KMS-11 (cell line): Measurements from ENCODE around the gene SEPTIN2.

ENCODE experiments used
- H2AFZ ChIP-seq: fragments of 200-600 bp; sonication (generic); 2 replicates; pipeline ENCODE4 v1.6.1; 2016; ENCODE audit warnings: antibody characterized with exemption, mixed run types, low read depth
- H3K27ac ChIP-seq: fragments of 200-600 bp; sonication (generic); 2 replicates; pipeline ENCODE4 v1.6.1; 2016; ENCODE audit warnings: mild to moderate bottlenecking, mixed run types
- H3K27me3 ChIP-seq: fragments of 200-600 bp; sonication (generic); 2 replicates; pipeline ENCODE4 v1.6.1; 2017; ENCODE audit warnings: mild to moderate bottlenecking, low read depth, mixed run types, moderate library complexity; ENCODE audit not compliant: insufficient read depth
- H3K36me3 ChIP-seq: fragments of 200-600 bp; sonication (generic); 2 replicates; pipeline ENCODE4 v1.6.1; 2017; ENCODE audit warnings: mild to moderate bottlenecking, mixed run types; ENCODE audit not compliant: insufficient read depth
- H3K4me1 ChIP-seq: fragments of 200-600 bp; sonication (generic); 2 replicates; pipeline ENCODE4 v1.6.1; 2016; ENCODE audit warnings: mild to moderate bottlenecking, low read depth, mixed run types; ENCODE audit not compliant: poor library complexity, severe bottlenecking
- H3K4me2 ChIP-seq: fragments of 200-600 bp; sonication (generic); 2 replicates; pipeline ENCODE4 v1.7.0; 2016; ENCODE audit warnings: mild to moderate bottlenecking, mixed run types
- H3K4me3 ChIP-seq: fragments of 200-600 bp; sonication (generic); IDR thresholded peaks from 2 replicates; pipeline ENCODE4 v1.6.1; 2017; ENCODE audit warnings: low read depth, low read length, mixed read lengths; ENCODE audit not compliant: insufficient read depth
- H3K79me2 ChIP-seq: fragments of 200-600 bp; sonication (generic); 2 replicates; pipeline ENCODE4 v1.6.1; 2016; ENCODE audit warnings: low read depth, mixed run types; ENCODE audit not compliant: insufficient read depth
- H3K9ac ChIP-seq: fragments of 200-600 bp; sonication (generic); 2 replicates; pipeline ENCODE4 v1.6.1; 2016; ENCODE audit warnings: mild to moderate bottlenecking, mixed run types
- H4K20me1 ChIP-seq: fragments of 200-600 bp; sonication (generic); 2 replicates; pipeline ENCODE4 v1.6.1; 2016; ENCODE audit warnings: mild to moderate bottlenecking, mixed run types; ENCODE audit not compliant: insufficient read depth
- TF ChIP-seq, protein P1 (sequence below): fragments of 200-600 bp; sonication (generic); conservative IDR thresholded peaks from 2 replicates; pipeline ENCODE4 v1.6.1; 2017; ENCODE audit warnings: low read depth, mild to moderate bottlenecking, antibody characterized with exemption, low read length, moderate library complexity, mixed read lengths

The SEPTIN2 gene

DNA sequence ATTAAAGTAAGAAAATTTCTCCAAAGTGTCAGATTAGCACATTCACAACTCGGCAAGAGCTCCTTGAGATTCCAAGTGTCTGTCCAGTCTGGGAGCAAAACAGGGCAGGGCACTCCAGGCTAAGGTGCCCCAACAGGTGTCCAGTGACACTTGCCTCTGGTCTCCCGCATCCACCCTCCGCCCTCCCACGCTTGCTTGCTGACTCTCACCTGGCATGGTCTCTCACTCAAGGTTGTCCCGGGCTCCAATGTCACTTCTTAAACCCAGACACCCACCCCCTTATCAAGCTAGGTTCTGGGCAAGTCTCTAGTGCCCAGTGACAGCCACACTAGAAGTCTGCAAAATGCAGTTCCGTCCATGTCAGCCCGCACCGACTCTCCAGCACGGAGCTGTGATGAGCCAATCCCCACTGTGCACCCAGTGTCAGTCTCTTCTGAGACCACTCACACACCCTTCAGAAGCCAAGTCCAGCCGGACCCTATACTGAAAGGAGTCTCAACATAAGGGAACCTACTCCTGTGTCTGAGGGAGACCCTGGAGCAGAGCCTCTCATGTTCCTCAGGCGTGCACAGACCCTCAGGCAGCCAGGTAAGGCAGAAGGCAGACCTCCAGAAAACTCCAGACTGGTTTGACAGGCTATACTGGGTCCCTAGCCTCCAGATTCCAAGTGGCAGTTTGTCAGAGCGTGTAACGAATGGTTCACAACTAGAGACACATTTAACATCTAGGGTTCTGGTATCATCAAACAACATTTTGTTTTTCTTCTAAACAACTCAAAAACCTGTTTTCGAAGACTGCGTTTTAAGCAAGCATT is 45.8 kb upstream of the SEPTIN2 start:
- no peaks in the 10 kb centered on the region for H3K27me3 ChIP-seq
- H3K9ac ChIP-seq = no peak overlapping the region
- H3K4me3 ChIP-seq = no peak overlapping the region
- H3K27ac ChIP-seq = no peak overlapping the region
- peaks cover 29% of the 10 kb centered on the region for H3K4me1 ChIP-seq
- no peaks in the 10 kb centered on the region; the same call in 1 of the 2 replicates for H4K20me1 ChIP-seq
- 0 out of 2 replicates have a peak, but pooled peaks cover 8% of the 10 kb centered on the region for H3K36me3 ChIP-seq
- no peak overlapping the region for H2AFZ ChIP-seq
- TF ChIP-seq, protein P1, sequence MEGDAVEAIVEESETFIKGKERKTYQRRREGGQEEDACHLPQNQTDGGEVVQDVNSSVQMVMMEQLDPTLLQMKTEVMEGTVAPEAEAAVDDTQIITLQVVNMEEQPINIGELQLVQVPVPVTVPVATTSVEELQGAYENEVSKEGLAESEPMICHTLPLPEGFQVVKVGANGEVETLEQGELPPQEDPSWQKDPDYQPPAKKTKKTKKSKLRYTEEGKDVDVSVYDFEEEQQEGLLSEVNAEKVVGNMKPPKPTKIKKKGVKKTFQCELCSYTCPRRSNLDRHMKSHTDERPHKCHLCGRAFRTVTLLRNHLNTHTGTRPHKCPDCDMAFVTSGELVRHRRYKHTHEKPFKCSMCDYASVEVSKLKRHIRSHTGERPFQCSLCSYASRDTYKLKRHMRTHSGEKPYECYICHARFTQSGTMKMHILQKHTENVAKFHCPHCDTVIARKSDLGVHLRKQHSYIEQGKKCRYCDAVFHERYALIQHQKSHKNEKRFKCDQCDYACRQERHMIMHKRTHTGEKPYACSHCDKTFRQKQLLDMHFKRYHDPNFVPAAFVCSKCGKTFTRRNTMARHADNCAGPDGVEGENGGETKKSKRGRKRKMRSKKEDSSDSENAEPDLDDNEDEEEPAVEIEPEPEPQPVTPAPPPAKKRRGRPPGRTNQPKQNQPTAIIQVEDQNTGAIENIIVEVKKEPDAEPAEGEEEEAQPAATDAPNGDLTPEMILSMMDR = no peak
- H3K79me2 ChIP-seq = peaks cover 76% of the 10 kb centered on the region
- peak overlapping the region; percentile 43; the same call in 1 of the 2 replicates for H3K4me2 ChIP-seq

DNA sequence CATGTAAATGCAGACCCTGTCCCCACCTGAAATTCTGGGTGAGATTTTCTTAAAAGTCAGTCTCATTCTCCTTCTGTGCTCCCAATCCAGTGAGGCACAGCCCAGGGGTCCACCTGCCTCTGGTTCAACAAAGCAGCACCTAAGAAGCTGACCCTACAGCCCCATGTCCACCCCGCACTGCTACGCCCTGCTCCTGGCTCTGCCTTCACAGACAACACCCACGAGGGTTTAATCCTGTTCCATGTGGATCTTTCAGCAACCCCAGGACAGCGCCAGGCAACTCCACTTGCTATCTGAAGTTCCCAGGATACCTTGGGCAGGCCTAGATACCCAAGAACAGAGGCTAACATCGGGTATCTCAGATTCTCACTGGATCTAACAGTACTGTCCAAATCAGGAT is 45.2 kb upstream of the SEPTIN2 start:
- H3K27me3 ChIP-seq = no peaks in the 10 kb centered on the region
- no peak overlapping the region for H3K9ac ChIP-seq
- H4K20me1 ChIP-seq = no peaks in the 10 kb centered on the region; the same call in 1 of the 2 replicates
- TF ChIP-seq, protein P1 = no peak
- 0 out of 2 replicates have a peak, but pooled peaks cover 8% of the 10 kb centered on the region for H3K36me3 ChIP-seq
- H3K79me2 ChIP-seq = peaks cover 74% of the 10 kb centered on the region
- H2AFZ ChIP-seq = no peak overlapping the region
- peaks cover 29% of the 10 kb centered on the region for H3K4me1 ChIP-seq
- no peak overlapping the region for H3K4me3 ChIP-seq
- no peak overlapping the region for H3K27ac ChIP-seq
- H3K4me2 ChIP-seq = peak overlapping the region; percentile 43; the same call in 1 of the 2 replicates

DNA sequence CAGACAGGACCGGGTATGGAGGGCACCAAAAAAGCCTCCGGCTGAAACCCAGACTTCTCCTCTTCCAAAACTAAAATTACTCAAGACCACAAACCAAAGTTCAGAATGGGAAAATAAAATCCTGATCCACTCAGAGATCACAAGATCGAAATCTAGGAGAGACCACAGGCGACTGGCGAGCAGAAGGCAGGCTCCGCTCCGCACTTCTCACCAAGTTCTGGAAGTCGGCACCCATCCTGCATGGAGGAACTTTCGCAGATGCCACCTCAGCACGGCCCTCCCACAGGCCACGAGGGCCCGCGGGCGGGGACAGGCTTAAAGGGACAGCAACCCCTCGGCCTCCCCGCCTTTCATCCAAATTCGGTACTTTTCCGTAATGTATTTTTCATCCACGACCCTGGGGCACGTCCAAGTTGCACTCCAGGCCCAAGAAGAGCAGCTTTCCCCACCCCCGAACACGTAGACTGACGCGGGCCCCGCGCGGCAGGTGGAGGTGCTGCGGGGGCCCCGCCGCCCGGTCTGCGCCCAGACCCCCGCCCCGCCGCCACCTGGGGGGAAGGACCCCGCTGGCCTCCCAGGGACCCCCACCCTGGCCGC is 43.9 kb upstream of the SEPTIN2 start:
- Histone ChIP-seq H3K4me1 (peaks cover 29% of the 10 kb centered on the region), H3K79me2 (peaks cover 80% of the 10 kb centered on the region), H3K9ac (peak overlapping the region; percentile 92), H3K4me3 (peak overlapping the region; percentile 31), H3K27me3 (no peaks in the 10 kb centered on the region), H4K20me1 (no peaks in the 10 kb centered on the region; the same call in 1 of the 2 replicates), H2AFZ (peak overlapping the region; percentile 56), H3K27ac (peak overlapping the region; percentile 67), H3K4me2 (peak overlapping the region; percentile 43), H3K36me3 (0 out of 2 replicates have a peak, but pooled peaks cover 8% of the 10 kb centered on the region)
- TF ChIP-seq, protein P1 = no peak

DNA sequence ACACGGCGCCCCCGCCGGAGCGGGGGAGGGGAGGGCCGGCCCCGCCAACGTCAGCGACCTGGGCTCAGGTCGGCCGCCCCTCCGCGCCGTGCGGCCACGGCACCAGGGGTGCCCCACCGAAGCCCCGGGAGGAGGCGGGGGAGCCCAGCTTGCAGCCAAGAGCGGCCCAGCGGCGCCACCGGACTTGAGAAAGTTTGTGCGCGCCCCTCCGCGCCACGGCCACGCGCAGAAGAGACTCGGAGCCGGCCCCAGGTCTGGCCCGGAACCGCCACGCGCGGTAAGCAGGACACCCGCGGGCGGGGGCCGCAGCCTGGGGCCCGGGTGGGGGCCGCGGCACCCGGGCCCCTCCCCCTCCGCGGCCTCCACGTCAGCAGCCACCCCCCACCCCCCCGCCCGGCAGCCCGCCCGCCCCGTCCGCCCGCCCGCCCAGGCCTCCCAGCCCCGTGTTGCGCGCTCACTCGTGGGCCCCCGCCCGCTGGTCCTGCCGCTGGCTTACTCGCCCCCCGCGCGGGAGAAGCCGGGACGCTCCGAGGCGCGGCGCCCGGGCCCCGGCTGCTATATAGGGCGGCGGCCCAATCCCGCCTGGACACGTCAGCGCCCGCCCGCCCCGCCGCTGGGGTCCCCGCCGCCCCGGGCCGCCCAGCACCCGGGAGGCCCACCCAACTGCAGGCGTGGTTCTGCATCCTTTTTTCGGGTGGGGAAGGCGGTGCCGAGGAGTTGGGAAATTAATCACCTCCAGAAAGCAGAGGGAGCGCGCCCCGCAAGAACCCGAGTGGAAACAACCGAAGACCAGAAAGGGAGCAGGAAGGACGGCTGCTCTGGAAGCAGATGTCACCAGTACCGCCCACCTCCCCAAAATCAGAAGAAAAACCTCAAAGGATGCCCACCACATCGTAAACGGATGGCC is 43.2 kb upstream of the SEPTIN2 start:
- Histone ChIP-seq H3K79me2 (peaks cover 83% of the 10 kb centered on the region), H3K4me3 (no peak overlapping the region), H4K20me1 (no peaks in the 10 kb centered on the region), H3K4me1 (peaks cover 29% of the 10 kb centered on the region), H2AFZ (peak overlapping the region; percentile 56), H3K36me3 (0 out of 2 replicates have a peak, but pooled peaks cover 4% of the 10 kb centered on the region), H3K27ac (peak overlapping the region; percentile 67), H3K4me2 (peak overlapping the region; percentile 44; the same call in 1 of the 2 replicates), H3K27me3 (no peaks in the 10 kb centered on the region), H3K9ac (peak overlapping the region; percentile 92)
- TF ChIP-seq, protein P1 = no peak
